GM12872 (cell line): ENCODE data around the gene ADGRL3.

Source experiments
- CTCF ChIP-seq: IDR thresholded peaks from 3 replicates; pipeline ENCODE4 v1.5.1; 2011; ENCODE audit warnings: low read depth, mild to moderate bottlenecking, low read length, moderate library complexity; ENCODE audit not compliant: insufficient read depth

ADGRL3 gene

GRCh38 chr4:61922766-61923165 lies 722.6 kb downstream of the ADGRL3 start:
- TF ChIP-seq CTCF, result no peak

GRCh38 chr4:61923179-61923578 lies 723.1 kb downstream of the ADGRL3 start:
- no peak for TF ChIP-seq CTCF

GRCh38 chr4:61924131-61924530 lies 724.0 kb downstream of the ADGRL3 start:
- no peak for TF ChIP-seq CTCF

- TF ChIP-seq CTCF, result no peak
Measured at GRCh38 chr4:61933527-61933926, 733.4 kb downstream of the ADGRL3 start.

DNA sequence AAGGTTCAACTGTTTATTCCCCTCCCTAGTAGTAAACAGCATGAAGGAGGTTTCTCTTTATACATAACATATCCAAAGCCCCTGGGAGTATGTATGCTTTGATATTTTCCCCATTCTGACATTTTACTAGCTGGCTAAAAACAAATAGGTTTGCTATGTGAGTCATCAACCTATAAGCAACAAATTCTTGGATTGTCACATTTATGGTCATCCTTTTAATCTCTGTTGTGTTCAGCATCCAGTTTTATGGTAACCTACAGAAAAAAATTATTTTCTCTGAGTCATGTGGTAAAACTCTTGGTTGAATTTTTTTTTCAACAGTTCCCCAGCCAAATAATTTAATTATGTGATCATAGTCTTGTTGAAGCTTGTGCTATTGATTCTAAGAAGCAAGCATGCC lies 734.1 kb downstream of the ADGRL3 start:
- TF ChIP-seq CTCF, result no peak

DNA sequence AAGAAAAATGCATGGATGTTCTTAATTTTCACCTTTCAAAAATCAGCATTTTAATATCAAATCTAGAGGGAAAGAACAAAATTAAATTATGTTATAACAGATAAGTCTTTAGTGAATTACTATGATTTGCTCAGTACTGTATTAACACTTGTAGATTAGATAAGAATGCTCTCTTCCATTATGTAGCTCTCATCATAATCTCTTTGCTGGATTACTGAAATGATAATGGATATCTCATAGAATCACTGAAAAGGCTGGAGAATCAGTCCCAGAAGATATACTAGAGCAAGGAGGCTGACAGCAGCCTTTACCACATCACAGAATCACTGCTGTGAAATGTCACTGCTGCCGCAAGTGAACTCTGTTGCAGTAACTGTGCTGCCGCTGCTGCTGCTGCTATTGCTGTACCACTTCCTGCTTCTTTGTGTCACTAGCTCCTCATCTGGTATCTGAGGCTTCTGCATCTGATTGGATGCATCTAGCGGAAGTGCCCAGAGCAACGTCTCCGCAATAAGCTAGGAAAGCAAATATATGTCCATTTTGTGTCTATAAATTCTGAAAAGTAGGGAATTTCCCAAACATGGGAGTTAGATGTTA lies 738.2 kb downstream of the ADGRL3 start:
- no peak for TF ChIP-seq CTCF

DNA sequence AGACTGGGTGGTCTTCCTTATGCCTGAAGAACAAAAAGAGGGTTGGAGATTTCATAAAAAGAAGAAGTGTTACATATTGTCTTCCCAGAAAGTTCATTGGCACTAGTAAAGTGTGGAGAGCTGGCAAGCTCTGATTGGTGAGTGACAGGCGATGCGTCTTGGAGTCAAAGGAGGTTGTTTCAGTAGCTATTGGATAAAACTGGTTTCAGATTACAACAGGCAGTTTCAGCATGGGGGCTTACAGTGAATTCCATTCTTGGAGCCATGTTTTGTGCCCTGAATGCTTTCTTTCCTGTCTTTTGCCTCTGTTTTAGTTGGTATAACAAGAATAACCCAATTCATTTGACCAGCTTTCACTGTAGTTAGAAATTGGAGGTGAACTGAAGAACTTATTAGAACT lies 750.5 kb downstream of the ADGRL3 start:
- TF ChIP-seq CTCF, result no peak

DNA sequence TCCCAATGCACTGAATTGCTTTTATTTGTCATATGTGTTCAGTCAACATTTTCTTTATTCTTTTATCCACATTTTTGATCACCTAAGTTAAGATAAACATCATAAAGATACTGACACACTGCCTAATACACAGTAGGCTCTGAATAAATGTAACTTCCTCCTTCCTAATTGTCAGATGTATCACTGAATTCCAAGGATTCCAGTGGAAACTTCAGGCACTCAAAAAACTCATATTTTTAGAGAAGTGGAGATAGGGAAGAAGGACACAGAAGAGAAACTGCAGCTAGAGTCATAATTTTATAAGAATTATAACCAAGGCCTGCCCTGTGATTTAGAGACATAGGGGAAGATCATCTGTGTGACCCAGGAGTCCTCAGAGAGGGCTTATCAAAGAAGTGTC lies 753.3 kb downstream of the ADGRL3 start:
- TF ChIP-seq CTCF, result no peak
